ENCODE results near the gene LIPE.
"Not testable (repeated sequence)": the region's sequence is repeated elsewhere in the genome, so short reads cannot be mapped to it uniquely, and the experiment has no call there.

Gene LIPE

GRCh38 chr19:42427313-42427712 lies at the start of gene LIPE:
Gene LIPE, minus strand, starts transcription at chr19:42427388. Its CDS starts 239 bp downstream, at chr19:42427149.
- Mint-ChIP-seq H3K27ac (no peak within 1 kb of the TSS), H3K9me3 (no peaks in the 10 kb centered on the region), H3K4me1 (peaks cover 22% of the 10 kb centered on the region), H3K4me3 (no peak within 1 kb of the TSS), H3K36me3 (peaks cover 6% of the 10 kb centered on the region)
- DNase-seq (ENCODE audit: low spot score in 2 of 2) (no peak), ATAC-seq (no peak)

- ATAC-seq = no peak
- no peak overlapping the region for H3K27ac Mint-ChIP-seq
- H3K36me3 Mint-ChIP-seq = no peaks in the 10 kb centered on the region
- no peaks in the 10 kb centered on the region for H3K9me3 Mint-ChIP-seq
- peaks cover 8% of the 10 kb centered on the region for H3K4me1 Mint-ChIP-seq
- DNase-seq (ENCODE audit: low spot score in 2 of 2) = no peak
- no peak overlapping the region for H3K4me3 Mint-ChIP-seq
Measured at GRCh38 chr19:42475366-42475765, 48.2 kb upstream of the LIPE start.

GRCh38 chr19:42474743-42475142 lies 47.6 kb upstream of the LIPE start:
- H3K27ac Mint-ChIP-seq = no peak overlapping the region

GRCh38 chr19:42473686-42474085 lies 46.5 kb upstream of the LIPE start:
- ATAC-seq (no peak), DNase-seq (ENCODE audit: low spot score in 2 of 2) (no peak)
- H3K9me3 Mint-ChIP-seq = no peaks in the 10 kb centered on the region
- H3K4me3 Mint-ChIP-seq = no peak overlapping the region
- peaks cover 6% of the 10 kb centered on the region for H3K4me1 Mint-ChIP-seq
- no peaks in the 10 kb centered on the region for H3K36me3 Mint-ChIP-seq
- no peak overlapping the region for H3K27ac Mint-ChIP-seq

More at GRCh38 chr19:42474743-42475142, 47.6 kb upstream of the LIPE start:
- DNase-seq (ENCODE audit: low spot score in 2 of 2) (no peak), ATAC-seq (no peak)
- Mint-ChIP-seq H3K9me3 (no peaks in the 10 kb centered on the region), H3K4me1 (peaks cover 8% of the 10 kb centered on the region), H3K36me3 (no peaks in the 10 kb centered on the region), H3K4me3 (no peak overlapping the region)

GRCh38 chr19:42472402-42473147 lies 45.4 kb upstream of the LIPE start:
- no peaks in the 10 kb centered on the region for H3K9me3 Mint-ChIP-seq
- H3K36me3 Mint-ChIP-seq = no peaks in the 10 kb centered on the region
- ATAC-seq = no peak
- peak overlapping the region; percentile 3 for H3K27ac Mint-ChIP-seq
- no peak overlapping the region for H3K4me3 Mint-ChIP-seq
- H3K4me1 Mint-ChIP-seq = peaks cover 13% of the 10 kb centered on the region
- no peak for DNase-seq (ENCODE audit: low spot score in 2 of 2)

- DNase-seq (ENCODE audit: low spot score in 2 of 2) (no peak), ATAC-seq (no peak)
- Mint-ChIP-seq H3K4me3 (no peak overlapping the region), H3K36me3 (no peaks in the 10 kb centered on the region), H3K9me3 (no peaks in the 10 kb centered on the region), H3K27ac (no peak overlapping the region), H3K4me1 (peaks cover 21% of the 10 kb centered on the region)
Measured at GRCh38 chr19:42471554-42472249, 44.5 kb upstream of the LIPE start.

- DNase-seq (ENCODE audit: low spot score in 2 of 2) (no peak), ATAC-seq (peak; percentile 87)
- Mint-ChIP-seq H3K4me3 (peak overlapping the region; percentile 6), H3K27ac (peak overlapping the region; percentile 17), H3K9me3 (no peaks in the 10 kb centered on the region), H3K36me3 (no peaks in the 10 kb centered on the region), H3K4me1 (peaks cover 26% of the 10 kb centered on the region)
Measured at GRCh38 chr19:42469311-42470235, 42.4 kb upstream of the LIPE start.

- no peak for DNase-seq (ENCODE audit: low spot score in 2 of 2)
Measured at GRCh38 chr19:42468273-42468796, 41.1 kb upstream of the LIPE start.

GRCh38 chr19:42467183-42467760 lies 40.1 kb upstream of the LIPE start:
- DNase-seq (ENCODE audit: low spot score in 2 of 2) = no peak
- H3K9me3 Mint-ChIP-seq = no peaks in the 10 kb centered on the region
- peak overlapping the region; percentile 11 for H3K4me3 Mint-ChIP-seq
- no peak for ATAC-seq
- H3K4me1 Mint-ChIP-seq = peaks cover 26% of the 10 kb centered on the region
- no peaks in the 10 kb centered on the region for H3K36me3 Mint-ChIP-seq
- H3K27ac Mint-ChIP-seq = peak overlapping the region; percentile 76

More at GRCh38 chr19:42468273-42468796, 41.1 kb upstream of the LIPE start:
- Mint-ChIP-seq H3K9me3 (no peaks in the 10 kb centered on the region), H3K36me3 (no peaks in the 10 kb centered on the region), H3K4me3 (no peak overlapping the region), H3K27ac (no peak overlapping the region), H3K4me1 (peaks cover 26% of the 10 kb centered on the region)
- ATAC-seq = no peak

- peak overlapping the region; percentile 76 for H3K27ac Mint-ChIP-seq
- H3K4me3 Mint-ChIP-seq = no peak overlapping the region
- H3K36me3 Mint-ChIP-seq = no peaks in the 10 kb centered on the region
- ATAC-seq (no peak), DNase-seq (ENCODE audit: low spot score in 2 of 2) (no peak)
- peaks cover 26% of the 10 kb centered on the region for H3K4me1 Mint-ChIP-seq
- H3K9me3 Mint-ChIP-seq = no peaks in the 10 kb centered on the region
Measured at GRCh38 chr19:42466521-42467182, 39.5 kb upstream of the LIPE start.

- no peak overlapping the region for H3K4me3 Mint-ChIP-seq
- no peaks in the 10 kb centered on the region for H3K9me3 Mint-ChIP-seq
- no peak for ATAC-seq
- no peak for DNase-seq (ENCODE audit: low spot score in 2 of 2)
- H3K4me1 Mint-ChIP-seq = peaks cover 26% of the 10 kb centered on the region
- H3K36me3 Mint-ChIP-seq = no peaks in the 10 kb centered on the region
- peak overlapping the region; percentile 76 for H3K27ac Mint-ChIP-seq
Measured at GRCh38 chr19:42465827-42466280, 38.7 kb upstream of the LIPE start.

- ATAC-seq = no peak
- Mint-ChIP-seq H3K9me3 (no peaks in the 10 kb centered on the region), H3K36me3 (no peaks in the 10 kb centered on the region), H3K4me3 (no peak overlapping the region), H3K4me1 (peaks cover 12% of the 10 kb centered on the region), H3K27ac (no peak overlapping the region)
- DNase-seq (ENCODE audit: low spot score in 2 of 2) = no peak
Measured at GRCh38 chr19:42461700-42462324, 34.6 kb upstream of the LIPE start.

GRCh38 chr19:42461231-42461630 lies 34.0 kb upstream of the LIPE start:
- not testable (repeated sequence) for H3K4me3 Mint-ChIP-seq, H3K4me1 Mint-ChIP-seq

GRCh38 chr19:42459926-42460325 lies 32.7 kb upstream of the LIPE start:
- Mint-ChIP-seq H3K4me1 (peaks cover 9% of the 10 kb centered on the region), H3K4me3 (no peak overlapping the region), H3K36me3 (no peaks in the 10 kb centered on the region), H3K9me3 (no peaks in the 10 kb centered on the region), H3K27ac (no peak overlapping the region)
- no peak for DNase-seq (ENCODE audit: low spot score in 2 of 2)
- ATAC-seq = no peak

More at GRCh38 chr19:42461231-42461630, 34.0 kb upstream of the LIPE start:
- H3K9me3 Mint-ChIP-seq; H3K27ac Mint-ChIP-seq; ATAC-seq; DNase-seq (ENCODE audit: low spot score in 2 of 2); H3K36me3 Mint-ChIP-seq: not testable (repeated sequence)

All from stimulated activated effector memory CD8-positive, alpha-beta T cell treated with anti-CD3 and anti-CD28 coated beads, Interleukin-12 subunit alpha, Interleukin-12 subunit beta, amount 100 ng/mL, for 72 hours (primary cell).